HEK293 (cell line): ENCODE measurements around the gene NUDCD2.

Experiments used
- TCF7L2 ChIP-seq: IDR thresholded peaks from 2 replicates; pipeline ENCODE4 v1.6.1; 2011; ENCODE audit warnings: low read depth, mild to moderate bottlenecking, inconsistent platforms, low read length, moderate library complexity, borderline replicate concordance
- ZNF776 ChIP-seq: fragments of 450-650 bp; formaldehyde crosslinking; IDR thresholded peaks from 2 replicates; pipeline ENCODE4 v1.5.0; 2017; ENCODE audit warnings: missing biosample characterization, missing genetic modification characterization, borderline replicate concordance

DNA sequence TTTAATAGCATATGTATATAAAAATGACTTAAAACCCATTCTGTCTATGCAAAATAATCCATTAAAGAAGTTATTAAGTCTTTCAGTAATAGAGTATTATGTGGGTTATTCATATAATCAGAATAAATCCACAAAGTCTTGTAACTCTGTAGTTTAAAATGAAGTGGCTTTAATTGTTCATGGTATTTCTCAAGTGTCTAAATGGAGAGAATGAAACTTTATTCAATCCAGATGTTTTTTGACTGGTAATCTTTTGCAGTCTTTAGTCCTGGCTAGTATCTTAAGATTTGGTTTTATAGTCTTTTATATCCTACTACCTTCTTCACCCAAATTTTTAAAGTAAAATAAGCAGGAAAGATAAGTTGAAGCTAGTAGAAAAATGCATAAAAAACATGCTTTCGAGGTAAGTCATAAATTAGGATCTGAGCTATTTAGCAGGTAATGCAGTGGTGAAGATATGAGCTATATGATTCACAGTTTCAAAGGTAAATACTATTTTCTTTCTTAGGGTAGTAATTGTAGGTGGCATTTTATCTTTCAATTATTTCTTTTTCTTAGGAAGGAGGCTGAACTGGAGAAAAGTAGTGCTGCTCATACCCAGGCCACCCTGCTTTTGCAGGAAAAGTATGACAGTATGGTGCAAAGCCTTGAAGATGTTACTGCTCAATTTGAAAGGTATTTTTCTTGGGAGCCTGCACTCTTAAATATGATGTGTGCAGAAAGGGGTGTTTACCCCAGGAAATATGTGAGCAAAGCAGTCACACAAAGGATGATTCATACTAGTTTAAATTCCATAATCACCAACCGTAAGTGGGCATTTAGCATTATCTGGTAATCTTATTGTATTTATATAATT lies 18.5 kb upstream of the NUDCD2 start:
- TF ChIP-seq ZNF776 (tag by site-specific recombination) = no peak
- TF ChIP-seq TCF7L2 = no peak
